Neural progenitor cell (in vitro differentiated cells): Measurements from ENCODE around the gene KCNH6. TPM values are rescaled to one million over a fixed set of nuclear protein-coding genes. Genes with fewer than 3 reads are reported as not detected.

Experiments
- DNase-seq: peaks from one replicate; pipeline ENCODE4 v3.0.0-alpha.2; 2016; ENCODE audit warnings: low spot score
- H2AFZ ChIP-seq: fragments of 200-600 bp; sonication (generic); replicated peaks from 2 replicates; pipeline ENCODE4 v1.6.1; 2016; ENCODE audit warnings: antibody characterized with exemption
- H3F3A ChIP-seq: fragments of 200-600 bp; sonication (generic); 2 replicates; pipeline ENCODE4 v1.6.1; 2016; ENCODE audit warnings: antibody characterized with exemption, low read depth
- H3K27ac ChIP-seq: fragments of 200-600 bp; sonication (generic); 2 replicates; pipeline ENCODE4 v1.5.1; 2016; ENCODE audit warnings: mild to moderate bottlenecking
- H3K27me3 ChIP-seq: fragments of 200-600 bp; sonication (generic); 2 replicates; pipeline ENCODE4 v1.6.1; 2016; ENCODE audit warnings: mild to moderate bottlenecking, moderate library complexity
- H3K36me3 ChIP-seq: fragments of 200-600 bp; sonication (generic); 2 replicates; pipeline ENCODE4 v1.5.1; 2016
- H3K4me1 ChIP-seq: fragments of 200-600 bp; sonication (generic); 2 replicates; pipeline ENCODE4 v1.6.1; 2016; ENCODE audit warnings: mixed run types
- H3K4me2 ChIP-seq: fragments of 200-600 bp; sonication (generic); 2 replicates; pipeline ENCODE4 v1.6.1; 2016
- H3K4me3 ChIP-seq: fragments of 200-600 bp; sonication (generic); 2 replicates; pipeline ENCODE4 v1.5.1; 2016
- H3K79me2 ChIP-seq: fragments of 200-600 bp; sonication (generic); 2 replicates; pipeline ENCODE4 v1.6.1; 2016; ENCODE audit warnings: low read depth
- H3K9ac ChIP-seq: fragments of 200-600 bp; sonication (generic); 2 replicates; pipeline ENCODE4 v1.6.1; 2016
- H3K9me3 ChIP-seq: fragments of 200-600 bp; sonication (generic); 2 replicates; pipeline ENCODE4 v1.5.1; 2016; ENCODE audit warnings: low read depth
- H4K20me1 ChIP-seq: fragments of 200-600 bp; sonication (generic); 2 replicates; pipeline ENCODE4 v1.6.1; 2016; ENCODE audit warnings: low read depth
- H3K27ac Mint-ChIP-seq: 3 replicates; pipeline ENCODE4 v1.8.0; 2021; ENCODE audit warnings: mixed read lengths
- H3K27me3 Mint-ChIP-seq: 2 replicates; pipeline ENCODE4 v1.8.0; 2022; ENCODE audit warnings: low read depth, mild to moderate bottlenecking, inconsistent platforms, moderate library complexity, mixed read lengths; ENCODE audit not compliant: insufficient read depth
- H3K36me3 Mint-ChIP-seq: 3 replicates; pipeline ENCODE4 v1.8.0; 2021; ENCODE audit warnings: mixed read lengths
- H3K4me1 Mint-ChIP-seq: 3 replicates; pipeline ENCODE4 v1.8.0; 2021; ENCODE audit warnings: mixed read lengths
- H3K4me3 Mint-ChIP-seq: 3 replicates; pipeline ENCODE4 v1.8.0; 2021; ENCODE audit warnings: mild to moderate bottlenecking, moderate library complexity, mixed read lengths
- H3K9me3 Mint-ChIP-seq: 3 replicates; pipeline ENCODE4 v1.8.0; 2020; ENCODE audit warnings: mixed read lengths
- CTCF ChIP-seq: fragments of 200-600 bp; sonication (generic); IDR thresholded peaks from 2 replicates; pipeline ENCODE4 v1.5.1; 2017; ENCODE audit warnings: antibody characterized with exemption, mild to moderate bottlenecking
- EZH2 ChIP-seq: fragments of 200-600 bp; sonication (generic); IDR thresholded peaks from 2 replicates; pipeline ENCODE4 v1.6.1; 2017; ENCODE audit warnings: antibody characterized with exemption, mild to moderate bottlenecking, moderate library complexity
- EZH2phosphoT487 ChIP-seq: fragments of 200-600 bp; sonication (generic); IDR thresholded peaks from 2 replicates; pipeline ENCODE4 v1.6.1; 2017; ENCODE audit warnings: antibody characterized with exemption
- total RNA-seq: library from RNA; depleted of rRNA; stranded (reverse); fragments of >200 nt; gene quantifications from 2 replicates; pipeline ENCODE4 v1.2.3, GENCODE V29; 2015; ENCODE audit warnings: low replicate concordance

KCNH6 gene
- total RNA-seq, 1 donor from 2014 or later = not detected

- Mint-ChIP-seq H3K4me1 (peaks cover 2% of the 10 kb centered on the region), H3K36me3 (no peaks in the 10 kb centered on the region), H3K27me3 (peaks cover 7% of the 10 kb centered on the region), H3K4me3 (no peak overlapping the region), H3K27ac (peak overlapping the region; percentile 29), H3K9me3 (no peaks in the 10 kb centered on the region)
- no peak for DNase-seq
- H2AFZ ChIP-seq = no peak overlapping the region
- no peaks in the 10 kb centered on the region for H3K36me3 ChIP-seq
- no peaks in the 10 kb centered on the region for H3K9me3 ChIP-seq
- TF ChIP-seq EZH2 = no peak
- TF ChIP-seq EZH2phosphoT487 = no peak
- no peak overlapping the region for H3K9ac ChIP-seq
- no peak overlapping the region for H3K27ac ChIP-seq
- no peaks in the 10 kb centered on the region for H3K27me3 ChIP-seq
- no peaks in the 10 kb centered on the region for H4K20me1 ChIP-seq
- no peak overlapping the region for H3K4me2 ChIP-seq
- H3K4me3 ChIP-seq = no peak overlapping the region
- peaks cover 6% of the 10 kb centered on the region for H3K4me1 ChIP-seq
- H3K79me2 ChIP-seq = no peaks in the 10 kb centered on the region
- H3F3A ChIP-seq = no peaks in the 10 kb centered on the region
These were observed 30.2 kb upstream of the KCNH6 start for GRCh38 chr17:63492940-63493339.

- Histone ChIP-seq H3K9ac (no peak overlapping the region), H3K27me3 (no peaks in the 10 kb centered on the region), H4K20me1 (no peaks in the 10 kb centered on the region), H3F3A (no peaks in the 10 kb centered on the region), H3K4me3 (no peak overlapping the region), H3K4me2 (no peak overlapping the region), H3K36me3 (no peaks in the 10 kb centered on the region), H3K4me1 (peaks cover 9% of the 10 kb centered on the region), H2AFZ (no peak overlapping the region), H3K79me2 (no peaks in the 10 kb centered on the region), H3K27ac (no peak overlapping the region), H3K9me3 (no peaks in the 10 kb centered on the region)
- H3K4me3 Mint-ChIP-seq = peak overlapping the region; percentile 46
- DNase-seq = no peak
- no peaks in the 10 kb centered on the region for H3K36me3 Mint-ChIP-seq
- H3K27ac Mint-ChIP-seq = no peak overlapping the region
- no peak for TF ChIP-seq CTCF
- no peak for TF ChIP-seq EZH2phosphoT487
- TF ChIP-seq EZH2 = no peak
- peaks cover 7% of the 10 kb centered on the region for H3K27me3 Mint-ChIP-seq
- H3K9me3 Mint-ChIP-seq = no peaks in the 10 kb centered on the region
- H3K4me1 Mint-ChIP-seq = peaks cover 6% of the 10 kb centered on the region
These were observed 29.7 kb upstream of the KCNH6 start for GRCh38 chr17:63493411-63493810.

GRCh38 chr17:63494300-63494928 is 28.7 kb upstream of the KCNH6 start:
- Mint-ChIP-seq H3K36me3 (no peaks in the 10 kb centered on the region), H3K27me3 (peaks cover 8% of the 10 kb centered on the region), H3K4me3 (no peak overlapping the region), H3K4me1 (peaks cover 9% of the 10 kb centered on the region), H3K27ac (no peak overlapping the region), H3K9me3 (no peaks in the 10 kb centered on the region)
- H3K27me3 ChIP-seq = no peaks in the 10 kb centered on the region
- DNase-seq = no peak
- H3K4me1 ChIP-seq = peaks cover 9% of the 10 kb centered on the region
- H3K4me2 ChIP-seq = no peak overlapping the region
- H3K27ac ChIP-seq = no peak overlapping the region
- no peak overlapping the region for H3K9ac ChIP-seq
- no peak overlapping the region for H3K4me3 ChIP-seq
- H3F3A ChIP-seq = no peaks in the 10 kb centered on the region
- H3K79me2 ChIP-seq = no peaks in the 10 kb centered on the region
- no peak overlapping the region for H2AFZ ChIP-seq
- H3K9me3 ChIP-seq = no peaks in the 10 kb centered on the region
- H3K36me3 ChIP-seq = no peaks in the 10 kb centered on the region
- TF ChIP-seq EZH2 (no peak), EZH2phosphoT487 (no peak), CTCF (no peak)
- H4K20me1 ChIP-seq = no peaks in the 10 kb centered on the region

GRCh38 chr17:63495491-63495890 is 27.7 kb upstream of the KCNH6 start:
- H3K4me1 Mint-ChIP-seq = peaks cover 9% of the 10 kb centered on the region
- DNase-seq = no peak

More at GRCh38 chr17:63495491-63495890, 27.7 kb upstream of the KCNH6 start:
- Histone ChIP-seq H3K79me2 (no peaks in the 10 kb centered on the region), H3K9ac (no peak overlapping the region), H3K4me2 (no peak overlapping the region), H2AFZ (no peak overlapping the region), H3K27me3 (peaks cover 1% of the 10 kb centered on the region), H3K36me3 (no peaks in the 10 kb centered on the region), H3K9me3 (no peaks in the 10 kb centered on the region), H3F3A (no peaks in the 10 kb centered on the region), H3K4me3 (no peak overlapping the region), H4K20me1 (no peaks in the 10 kb centered on the region), H3K27ac (no peak overlapping the region), H3K4me1 (peaks cover 9% of the 10 kb centered on the region)
- Mint-ChIP-seq H3K27me3 (peaks cover 15% of the 10 kb centered on the region), H3K9me3 (no peaks in the 10 kb centered on the region), H3K27ac (no peak overlapping the region), H3K36me3 (no peaks in the 10 kb centered on the region), H3K4me3 (no peak overlapping the region)
- no peak for TF ChIP-seq EZH2
- no peak for TF ChIP-seq CTCF
- no peak for TF ChIP-seq EZH2phosphoT487
